OCI-LY3 (cell line): ENCODE measurements around the gene COL4A1.

ENCODE experiments used
- EZH2phosphoT487 ChIP-seq: fragments of 200-600 bp; shearing (Covaris generic); IDR thresholded peaks from 2 replicates; pipeline ENCODE4 v1.6.1; 2018; ENCODE audit warnings: antibody characterized with exemption, mixed run types, low read depth
- TF ChIP-seq, protein P1 (sequence below): fragments of 200-600, 300-600 bp; sonication (generic); IDR thresholded peaks from 2 replicates; pipeline ENCODE4 v1.5.1; 2014; ENCODE audit warnings: antibody characterized with exemption, low read length, low read depth

DNA sequence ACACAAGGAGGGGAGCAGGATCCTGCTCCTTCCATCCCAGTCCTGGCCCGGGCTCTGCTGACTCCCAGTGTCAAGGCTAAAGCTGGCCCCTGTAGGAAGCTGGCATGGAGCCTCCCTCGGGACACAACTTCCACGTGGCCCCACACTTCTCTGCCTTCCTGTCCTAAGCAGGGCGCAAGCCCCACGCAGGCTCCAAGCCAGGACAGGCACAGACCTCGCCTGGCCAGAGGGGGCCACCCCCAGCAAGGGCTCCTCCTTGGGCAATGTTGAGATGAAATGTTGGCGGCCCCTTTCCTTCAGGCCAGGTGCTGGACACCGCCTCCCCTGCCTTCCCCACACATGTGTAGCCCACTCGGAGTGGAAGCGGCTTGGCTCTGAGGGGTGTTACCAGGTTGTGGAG, 66.6 kb downstream of the COL4A1 start:
- TF ChIP-seq, protein P1, sequence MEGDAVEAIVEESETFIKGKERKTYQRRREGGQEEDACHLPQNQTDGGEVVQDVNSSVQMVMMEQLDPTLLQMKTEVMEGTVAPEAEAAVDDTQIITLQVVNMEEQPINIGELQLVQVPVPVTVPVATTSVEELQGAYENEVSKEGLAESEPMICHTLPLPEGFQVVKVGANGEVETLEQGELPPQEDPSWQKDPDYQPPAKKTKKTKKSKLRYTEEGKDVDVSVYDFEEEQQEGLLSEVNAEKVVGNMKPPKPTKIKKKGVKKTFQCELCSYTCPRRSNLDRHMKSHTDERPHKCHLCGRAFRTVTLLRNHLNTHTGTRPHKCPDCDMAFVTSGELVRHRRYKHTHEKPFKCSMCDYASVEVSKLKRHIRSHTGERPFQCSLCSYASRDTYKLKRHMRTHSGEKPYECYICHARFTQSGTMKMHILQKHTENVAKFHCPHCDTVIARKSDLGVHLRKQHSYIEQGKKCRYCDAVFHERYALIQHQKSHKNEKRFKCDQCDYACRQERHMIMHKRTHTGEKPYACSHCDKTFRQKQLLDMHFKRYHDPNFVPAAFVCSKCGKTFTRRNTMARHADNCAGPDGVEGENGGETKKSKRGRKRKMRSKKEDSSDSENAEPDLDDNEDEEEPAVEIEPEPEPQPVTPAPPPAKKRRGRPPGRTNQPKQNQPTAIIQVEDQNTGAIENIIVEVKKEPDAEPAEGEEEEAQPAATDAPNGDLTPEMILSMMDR, result no peak
- TF ChIP-seq EZH2phosphoT487, result no peak
